Effector CD8-positive, alpha-beta T cell (primary cell): ENCODE measurements around the gene SAMHD1.
A peak's percentile ranks its signal among the peaks of the same experiment; 100 is the strongest.
"Not testable (repeated sequence)": the region's sequence is repeated elsewhere in the genome, so short reads cannot be mapped to it uniquely, and the experiment has no call there.

Experiments used
- DNase-seq: peaks from one replicate; lab custom pipeline; 2025; lab: John Stamatoyannopoulos, UW

The SAMHD1 gene

GRCh38 chr20:36916199-36916598 is 35.3 kb downstream of the SAMHD1 start:
- DNase-seq, result no peak

GRCh38 chr20:36908603-36909002 is 42.9 kb downstream of the SAMHD1 start:
- no peak for DNase-seq

GRCh38 chr20:36906086-36906485 is 45.4 kb downstream of the SAMHD1 start:
- not testable (repeated sequence) for DNase-seq

GRCh38 chr20:36905566-36905965 is 45.9 kb downstream of the SAMHD1 start:
- not testable (repeated sequence) for DNase-seq

GRCh38 chr20:36904690-36905089 is 46.8 kb downstream of the SAMHD1 start:
- no peak for DNase-seq

GRCh38 chr20:36895036-36895435 is 56.5 kb downstream of the SAMHD1 start:
- DNase-seq, result no peak

- no peak for DNase-seq
Measured at GRCh38 chr20:36893801-36894200, 57.7 kb downstream of the SAMHD1 start.

- no peak for DNase-seq
Measured at GRCh38 chr20:36891211-36891610, 60.3 kb downstream of the SAMHD1 start.

GRCh38 chr20:36890586-36890985 is 60.9 kb downstream of the SAMHD1 start:
- DNase-seq, result no peak

GRCh38 chr20:36888880-36889516 is 62.5 kb downstream of the SAMHD1 start:
- no peak for DNase-seq

GRCh38 chr20:36887752-36888090 is 63.8 kb downstream of the SAMHD1 start:
- no peak for DNase-seq

- peak; percentile 71 for DNase-seq
Measured at GRCh38 chr20:36886859-36887751, 64.4 kb downstream of the SAMHD1 start.

- no peak for DNase-seq
Measured at GRCh38 chr20:36885356-36885755, 66.2 kb downstream of the SAMHD1 start.

GRCh38 chr20:36883977-36884535 is 67.5 kb downstream of the SAMHD1 start:
- no peak for DNase-seq

- no peak for DNase-seq
Measured at GRCh38 chr20:36881888-36882287, 69.6 kb downstream of the SAMHD1 start.

GRCh38 chr20:36881331-36881730 is 70.2 kb downstream of the SAMHD1 start:
- DNase-seq, result no peak

- DNase-seq, result no peak
Measured at GRCh38 chr20:36880741-36881250, 70.7 kb downstream of the SAMHD1 start.

- DNase-seq, result no peak
Measured at GRCh38 chr20:36878941-36879340, 72.6 kb downstream of the SAMHD1 start.

- DNase-seq, result no peak
Measured at GRCh38 chr20:36876473-36876833, 75.1 kb downstream of the SAMHD1 start.

GRCh38 chr20:36875702-36876472 is 75.6 kb downstream of the SAMHD1 start, which contains the start of gene TLDC2:
TLDC2 (plus strand) TSS chr20:36876138; CDS start chr20:36876175, 37 bp downstream.
- no peak for DNase-seq

- not testable (repeated sequence) for DNase-seq
Measured at GRCh38 chr20:36875093-36875492, 76.4 kb downstream of the SAMHD1 start.
